GM06990 (cell line): Measurements from ENCODE around the gene PAPPA.

Experiments used
- DNase-seq: peaks from one replicate; pipeline ENCODE4 v3.0.0-alpha.2; 2011; ENCODE audit not compliant: insufficient read length; ENCODE audit errors: extremely low read depth
- H3K27me3 ChIP-seq: replicated peaks from 2 replicates; pipeline ENCODE4 v1.6.0; 2011; ENCODE audit warnings: low read length; ENCODE audit not compliant: control insufficient read depth, insufficient read depth
- H3K36me3 ChIP-seq: 2 replicates; pipeline ENCODE4 v1.5.1; 2011; ENCODE audit warnings: low read length; ENCODE audit not compliant: control insufficient read depth, insufficient read depth
- H3K4me3 ChIP-seq: replicated peaks from 2 replicates; pipeline ENCODE4 v1.5.1; 2011; ENCODE audit warnings: low read depth, mild to moderate bottlenecking, control low read depth, low read length
- TF ChIP-seq, protein P1 (sequence below): IDR thresholded peaks from 2 replicates; pipeline ENCODE4 v1.5.1; 2011; ENCODE audit warnings: low read length, control low read depth, mild to moderate bottlenecking, inconsistent platforms; ENCODE audit not compliant: insufficient read depth, poor library complexity, severe bottlenecking

Gene PAPPA

DNA sequence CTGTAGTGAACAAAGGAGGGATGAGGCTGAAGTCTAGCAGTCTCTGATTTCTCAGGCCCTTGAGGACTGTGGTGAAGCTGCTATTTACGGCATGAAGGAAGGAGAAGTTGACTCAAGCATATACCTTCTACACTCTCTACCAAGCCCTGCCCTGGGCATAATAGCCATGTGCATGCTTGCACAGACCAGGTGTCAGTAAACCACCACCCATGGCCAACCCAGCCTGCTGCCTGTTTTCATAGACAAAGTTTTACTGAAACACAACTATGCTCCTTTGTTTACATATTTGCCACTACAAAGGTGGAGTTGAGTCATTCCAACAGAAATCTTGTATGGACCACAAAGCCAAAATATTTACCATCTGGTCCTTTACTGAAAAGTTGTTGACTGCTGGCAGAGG, 126.9 kb downstream of the PAPPA start:
- Histone ChIP-seq H3K27me3 (no peaks in the 10 kb centered on the region; the same call in 1 of the 2 replicates), H3K36me3 (no peaks in the 10 kb centered on the region), H3K4me3 (no peak overlapping the region)
- TF ChIP-seq, protein P1, sequence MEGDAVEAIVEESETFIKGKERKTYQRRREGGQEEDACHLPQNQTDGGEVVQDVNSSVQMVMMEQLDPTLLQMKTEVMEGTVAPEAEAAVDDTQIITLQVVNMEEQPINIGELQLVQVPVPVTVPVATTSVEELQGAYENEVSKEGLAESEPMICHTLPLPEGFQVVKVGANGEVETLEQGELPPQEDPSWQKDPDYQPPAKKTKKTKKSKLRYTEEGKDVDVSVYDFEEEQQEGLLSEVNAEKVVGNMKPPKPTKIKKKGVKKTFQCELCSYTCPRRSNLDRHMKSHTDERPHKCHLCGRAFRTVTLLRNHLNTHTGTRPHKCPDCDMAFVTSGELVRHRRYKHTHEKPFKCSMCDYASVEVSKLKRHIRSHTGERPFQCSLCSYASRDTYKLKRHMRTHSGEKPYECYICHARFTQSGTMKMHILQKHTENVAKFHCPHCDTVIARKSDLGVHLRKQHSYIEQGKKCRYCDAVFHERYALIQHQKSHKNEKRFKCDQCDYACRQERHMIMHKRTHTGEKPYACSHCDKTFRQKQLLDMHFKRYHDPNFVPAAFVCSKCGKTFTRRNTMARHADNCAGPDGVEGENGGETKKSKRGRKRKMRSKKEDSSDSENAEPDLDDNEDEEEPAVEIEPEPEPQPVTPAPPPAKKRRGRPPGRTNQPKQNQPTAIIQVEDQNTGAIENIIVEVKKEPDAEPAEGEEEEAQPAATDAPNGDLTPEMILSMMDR: no peak
- DNase-seq: no peak

GRCh38 chr9:116282597-116282996, 129.0 kb downstream of the PAPPA start:
- Histone ChIP-seq H3K27me3 (peaks cover 2% of the 10 kb centered on the region; the same call in 1 of the 2 replicates), H3K4me3 (no peak overlapping the region), H3K36me3 (no peaks in the 10 kb centered on the region)
- no peak for DNase-seq
- TF ChIP-seq, protein P1: no peak

- DNase-seq: no peak
- Histone ChIP-seq H3K27me3 (0 out of 2 replicates have a peak, but pooled peaks cover 2% of the 10 kb centered on the region), H3K4me3 (no peak overlapping the region), H3K36me3 (no peaks in the 10 kb centered on the region)
- TF ChIP-seq, protein P1: no peak
These were observed 130.9 kb downstream of the PAPPA start for GRCh38 chr9:116284518-116284917.

GRCh38 chr9:116285320-116285719, 131.7 kb downstream of the PAPPA start:
- TF ChIP-seq, protein P1: no peak
- no peak overlapping the region for H3K4me3 ChIP-seq
- peaks cover 2% of the 10 kb centered on the region; the same call in 1 of the 2 replicates for H3K27me3 ChIP-seq
- DNase-seq: no peak
- no peaks in the 10 kb centered on the region for H3K36me3 ChIP-seq

DNA sequence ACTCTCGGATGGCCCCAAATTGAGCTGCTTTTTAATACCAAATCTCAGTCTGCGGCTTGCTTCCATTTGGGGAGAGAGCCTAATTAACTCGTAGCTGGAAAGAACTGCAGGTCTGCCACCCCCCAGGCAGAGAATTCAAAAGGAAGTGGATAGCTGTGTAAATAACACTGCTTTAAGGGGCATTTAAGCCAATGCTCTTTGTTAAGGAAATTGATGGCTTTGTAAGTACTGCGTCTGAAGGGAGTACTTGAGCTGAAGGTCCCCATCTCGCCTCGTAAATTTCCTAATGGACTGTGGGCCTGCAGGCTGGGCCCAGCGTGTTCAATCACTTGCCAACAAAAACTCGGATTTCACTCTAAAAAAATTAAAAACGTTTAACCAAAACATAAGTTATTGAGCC, 132.7 kb downstream of the PAPPA start:
- no peak for DNase-seq

More for the DNA sequence above, 132.7 kb downstream of the PAPPA start:
- H3K4me3 ChIP-seq: no peak overlapping the region
- TF ChIP-seq, protein P1: no peak
- peaks cover 2% of the 10 kb centered on the region; the same call in 1 of the 2 replicates for H3K27me3 ChIP-seq
- no peaks in the 10 kb centered on the region for H3K36me3 ChIP-seq
